GOT3 (cell line): ENCODE data around the gene TMEM163.
"Not testable (repeated sequence)": the region's sequence is repeated elsewhere in the genome, so short reads cannot be mapped to it uniquely, and the experiment has no call there.

Source experiments
- DNase-seq: peaks from one replicate; lab custom pipeline; 2025; ENCODE audit warnings: mixed read lengths; lab: John Stamatoyannopoulos, UW

TMEM163 gene

GRCh38 chr2:134581877-134582546 is 136.8 kb downstream of the TMEM163 start:
- no peak for DNase-seq

DNA sequence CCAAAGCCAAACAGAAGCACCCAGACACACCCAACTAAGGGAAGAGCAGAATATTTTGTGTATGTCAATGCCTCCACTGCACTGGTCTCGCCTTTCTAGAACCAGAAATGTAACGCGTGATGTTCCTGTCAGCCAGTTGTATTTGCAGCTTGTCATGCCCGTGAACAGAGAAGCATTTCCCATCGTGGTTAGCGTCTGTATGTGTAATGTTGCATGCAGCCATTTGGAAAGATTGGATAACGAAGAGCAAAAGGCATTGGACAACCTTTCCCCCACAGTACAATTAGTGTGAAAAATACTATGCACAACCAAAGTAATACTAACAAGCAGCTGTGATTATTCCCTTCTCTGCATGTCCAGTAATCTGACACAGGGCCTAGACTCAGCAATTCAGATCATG is 140.5 kb downstream of the TMEM163 start:
- no peak for DNase-seq

- DNase-seq, result no peak
These were observed 142.3 kb downstream of the TMEM163 start for GRCh38 chr2:134576478-134576877.

GRCh38 chr2:134575888-134576287 is 142.9 kb downstream of the TMEM163 start:
- no peak for DNase-seq

GRCh38 chr2:134574611-134575330 is 144.0 kb downstream of the TMEM163 start:
- DNase-seq, result no peak

DNA sequence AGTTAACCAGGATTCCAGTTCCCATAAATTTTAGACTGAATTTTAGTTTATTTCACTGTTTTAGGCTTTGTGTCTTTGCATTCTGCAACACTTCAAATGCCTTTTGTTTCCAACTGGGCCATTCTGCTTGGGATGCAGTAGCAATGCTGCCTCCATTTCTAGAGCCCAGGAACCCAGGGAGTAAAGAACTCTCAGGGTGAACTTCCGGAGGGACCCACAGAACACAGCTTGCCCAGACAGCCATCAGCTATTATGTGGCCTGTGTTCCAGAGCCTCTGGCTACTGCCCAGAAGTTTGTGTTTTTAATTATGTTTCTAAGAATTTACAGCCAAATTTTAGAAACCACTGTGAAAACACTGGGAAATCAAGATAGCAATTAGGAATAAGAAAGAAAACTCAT is 145.1 kb downstream of the TMEM163 start:
- DNase-seq, result no peak

DNA sequence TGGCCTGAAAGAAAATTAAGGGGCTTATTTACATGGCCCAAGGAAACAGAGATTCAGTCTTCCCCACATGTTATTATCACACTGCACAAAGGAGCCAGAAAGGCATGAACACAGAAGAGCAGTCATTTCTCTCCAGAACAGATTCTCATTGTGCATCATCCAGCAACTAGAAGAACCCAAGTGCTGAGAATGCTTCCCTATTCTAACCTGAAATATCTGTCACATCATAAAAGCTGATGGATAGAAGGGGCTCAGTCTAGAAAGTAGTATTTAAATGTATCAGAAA is 145.8 kb downstream of the TMEM163 start:
- DNase-seq, result no peak

DNA sequence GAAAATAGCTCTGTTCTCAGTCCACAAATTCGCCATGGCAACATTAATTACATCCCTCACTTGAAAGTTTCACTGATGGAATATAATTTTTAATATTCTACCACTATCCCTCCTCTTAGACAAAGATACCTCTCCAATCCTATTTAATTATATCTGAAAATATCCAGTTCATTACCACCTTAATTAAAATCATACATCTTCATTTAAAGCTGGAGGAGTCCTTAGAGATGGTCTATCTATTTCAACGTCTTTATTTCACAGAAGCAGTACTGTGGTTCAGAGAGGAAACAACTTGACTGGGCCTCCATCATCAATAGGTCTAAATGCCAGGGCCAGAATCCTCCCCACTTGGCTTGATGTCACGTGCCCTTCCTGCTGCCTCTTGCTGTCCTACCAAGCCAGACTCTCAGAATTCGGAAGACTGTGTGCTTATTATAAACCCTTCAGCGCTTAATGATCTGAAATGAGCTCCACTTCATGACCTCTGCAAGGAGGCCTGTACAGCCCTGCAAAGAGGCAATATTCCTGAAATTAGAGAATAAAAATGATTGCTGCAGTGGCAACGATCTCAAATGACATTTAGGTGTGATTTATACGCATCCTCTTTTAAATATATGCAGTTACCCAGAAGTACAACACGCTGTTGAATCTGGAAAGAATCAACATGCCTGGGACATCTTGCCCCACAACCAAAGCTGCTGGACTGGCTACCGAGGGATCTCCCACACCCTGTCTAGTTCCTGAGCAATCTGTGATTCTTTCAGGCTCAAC is 146.3 kb downstream of the TMEM163 start:
- DNase-seq, result no peak

GRCh38 chr2:134570676-134571075 is 148.1 kb downstream of the TMEM163 start:
- DNase-seq, result no peak

DNA sequence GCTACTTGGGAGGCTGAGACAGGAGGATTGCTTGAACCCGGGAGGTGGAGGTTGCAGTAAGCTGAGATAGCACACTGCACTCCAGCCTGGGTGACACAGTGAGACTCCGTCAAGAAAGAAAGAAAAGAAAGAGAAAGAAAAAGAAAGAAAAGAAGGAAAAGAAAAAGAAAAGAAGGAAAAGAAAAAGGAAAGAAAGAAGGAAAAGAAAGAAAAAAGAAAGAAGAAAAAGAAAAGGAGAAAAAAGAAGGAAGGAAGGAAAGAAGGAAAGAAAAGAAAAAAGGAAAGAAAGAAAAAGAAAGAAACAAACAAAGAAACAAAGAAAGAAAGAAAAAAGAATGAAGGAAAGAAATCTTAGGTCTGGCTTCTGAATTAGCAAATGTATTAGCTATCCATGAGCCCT is 150.4 kb downstream of the TMEM163 start:
- DNase-seq, result no peak

GRCh38 chr2:134567666-134568065 is 151.1 kb downstream of the TMEM163 start:
- DNase-seq, result no peak

GRCh38 chr2:134564955-134565354 is 153.8 kb downstream of the TMEM163 start:
- DNase-seq, result not testable (repeated sequence)

DNA sequence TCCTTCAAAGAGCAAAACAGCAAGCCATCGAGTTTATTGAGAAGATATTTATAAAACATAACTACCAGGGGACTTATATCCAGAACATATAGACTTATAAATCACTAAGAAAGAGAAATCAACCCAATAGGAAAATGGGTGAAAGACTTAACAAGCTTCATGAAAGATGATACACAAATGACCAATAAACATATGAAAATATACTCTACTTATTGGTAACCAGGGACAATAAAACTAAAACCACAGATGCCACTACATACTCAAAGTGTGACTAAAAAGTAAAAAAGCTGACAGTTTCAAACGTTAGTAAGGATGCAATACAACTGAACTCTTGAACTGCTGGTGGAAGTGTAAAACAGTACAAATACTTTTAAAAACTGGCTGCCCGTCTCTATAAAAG is 154.3 kb downstream of the TMEM163 start:
- DNase-seq, result no peak

- DNase-seq, result no peak
These were observed 160.5 kb downstream of the TMEM163 start for GRCh38 chr2:134558208-134558830.

- DNase-seq, result no peak
These were observed 163.4 kb downstream of the TMEM163 start for GRCh38 chr2:134555411-134555810.

DNA sequence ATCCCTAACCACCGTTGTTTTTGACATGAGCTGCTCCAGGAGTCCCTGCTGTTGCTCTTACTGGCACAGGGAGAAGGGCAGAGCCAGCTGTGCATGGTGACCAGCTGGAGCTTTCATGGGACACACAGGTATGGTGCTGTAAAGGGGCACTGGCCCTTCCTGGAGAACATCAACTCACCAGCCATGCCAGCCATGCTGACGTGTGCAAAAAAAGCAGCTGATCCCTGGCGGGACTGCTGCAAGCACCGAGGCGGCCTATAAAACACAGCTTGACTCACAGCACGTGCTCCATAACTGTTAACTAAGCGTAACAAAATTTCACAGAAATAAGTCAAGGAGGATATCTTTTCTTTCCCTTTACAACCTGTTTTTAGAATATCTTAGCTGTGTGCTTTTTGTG is 165.1 kb downstream of the TMEM163 start:
- no peak for DNase-seq

DNA sequence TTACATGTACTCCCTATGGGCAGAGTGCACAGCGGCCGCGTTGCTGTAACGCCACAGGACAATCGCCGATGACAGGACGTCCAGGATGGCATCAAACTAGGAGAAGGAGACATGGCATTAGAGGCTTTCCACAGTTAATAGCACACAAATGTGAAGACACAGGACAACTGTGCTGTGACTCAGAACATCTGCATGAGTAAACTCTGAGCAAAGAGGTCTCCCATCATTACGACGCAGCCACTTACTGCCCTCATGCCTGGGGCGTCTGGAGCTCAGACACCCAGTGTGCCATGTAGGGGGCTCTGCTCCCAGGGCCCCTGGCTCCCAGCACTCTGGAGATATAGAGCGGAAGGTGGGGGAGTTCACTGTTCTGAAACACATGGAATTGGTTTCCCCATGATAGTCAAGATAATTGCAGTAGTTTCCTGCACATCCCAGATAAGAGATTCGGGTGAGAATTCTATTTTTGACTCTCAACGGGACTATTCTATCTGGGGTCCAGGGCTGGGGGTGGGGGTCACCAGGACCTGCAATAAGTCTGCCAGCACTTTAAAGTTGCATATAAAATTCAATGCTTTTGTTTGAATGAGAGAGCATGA is 168.1 kb downstream of the TMEM163 start:
- no peak for DNase-seq

DNA sequence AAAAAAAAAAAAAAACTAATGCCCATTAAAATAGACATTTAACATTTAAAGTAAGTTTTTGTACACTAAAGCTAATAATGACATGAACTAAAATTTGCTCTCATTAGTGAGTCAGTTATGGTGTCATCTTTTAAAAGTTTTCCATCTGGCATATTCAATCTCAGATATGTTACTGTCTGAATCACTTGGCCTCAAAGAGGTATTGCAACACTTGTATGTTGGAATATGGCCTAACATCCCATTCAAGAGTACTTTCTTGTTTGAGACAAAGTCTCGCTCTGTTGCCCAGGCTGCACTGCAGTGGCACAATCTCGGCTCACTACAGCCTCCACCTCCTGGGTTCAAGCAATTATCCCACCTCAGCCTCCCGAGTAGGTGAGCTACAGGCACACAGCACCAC is 169.7 kb downstream of the TMEM163 start:
- no peak for DNase-seq

GRCh38 chr2:134540990-134541389 is 177.8 kb downstream of the TMEM163 start:
- no peak for DNase-seq

GRCh38 chr2:134539981-134540380 is 178.8 kb downstream of the TMEM163 start:
- DNase-seq, result no peak

DNA sequence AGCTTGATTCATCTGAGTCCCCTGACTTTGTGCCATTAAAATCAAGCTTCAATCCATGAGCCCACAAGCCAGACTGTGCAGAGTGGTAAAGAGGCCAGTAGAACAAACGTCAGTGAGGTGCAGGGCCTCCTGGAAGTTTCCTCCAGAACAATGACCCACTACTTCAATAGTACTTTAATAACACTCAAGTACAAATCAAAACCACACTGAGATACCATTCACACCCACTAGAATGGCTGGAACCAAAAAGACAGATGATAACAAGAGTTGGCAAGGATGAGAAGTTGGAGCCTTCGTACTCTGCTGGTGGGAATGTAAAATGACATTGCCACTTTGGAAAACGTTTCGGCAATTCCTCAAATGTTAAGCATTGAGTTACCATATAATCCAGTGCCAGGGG is 181.1 kb downstream of the TMEM163 start:
- no peak for DNase-seq

DNA sequence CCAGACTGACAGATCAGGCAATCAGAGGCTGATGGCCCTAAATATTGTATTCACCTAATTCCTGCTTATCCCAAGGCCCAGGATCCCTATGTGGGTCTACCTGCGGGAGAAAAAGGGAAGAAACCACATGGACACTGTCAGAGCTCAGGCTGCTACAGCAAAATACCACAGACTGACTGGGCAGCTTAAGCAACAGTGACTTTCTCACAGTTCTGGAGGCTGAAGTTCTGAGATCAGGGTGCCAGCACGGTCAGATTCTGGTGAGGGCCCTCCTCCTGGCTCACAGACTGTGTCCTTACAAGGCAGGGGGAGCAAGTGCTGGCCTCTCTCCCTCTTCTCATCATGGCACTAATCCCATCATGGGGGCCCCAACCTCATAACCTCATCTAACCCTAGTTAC is 181.7 kb downstream of the TMEM163 start:
- DNase-seq, result no peak
